Measurements from ENCODE around the gene CALHM2. TPM values are rescaled to one million over a fixed set of nuclear protein-coding genes. Genes with fewer than 3 reads are reported as not detected.

Gene CALHM2
- total and polyA plus RNA-seq, 4 donors = 1.6 to 5.0 (median 3.2) TPM

DNA sequence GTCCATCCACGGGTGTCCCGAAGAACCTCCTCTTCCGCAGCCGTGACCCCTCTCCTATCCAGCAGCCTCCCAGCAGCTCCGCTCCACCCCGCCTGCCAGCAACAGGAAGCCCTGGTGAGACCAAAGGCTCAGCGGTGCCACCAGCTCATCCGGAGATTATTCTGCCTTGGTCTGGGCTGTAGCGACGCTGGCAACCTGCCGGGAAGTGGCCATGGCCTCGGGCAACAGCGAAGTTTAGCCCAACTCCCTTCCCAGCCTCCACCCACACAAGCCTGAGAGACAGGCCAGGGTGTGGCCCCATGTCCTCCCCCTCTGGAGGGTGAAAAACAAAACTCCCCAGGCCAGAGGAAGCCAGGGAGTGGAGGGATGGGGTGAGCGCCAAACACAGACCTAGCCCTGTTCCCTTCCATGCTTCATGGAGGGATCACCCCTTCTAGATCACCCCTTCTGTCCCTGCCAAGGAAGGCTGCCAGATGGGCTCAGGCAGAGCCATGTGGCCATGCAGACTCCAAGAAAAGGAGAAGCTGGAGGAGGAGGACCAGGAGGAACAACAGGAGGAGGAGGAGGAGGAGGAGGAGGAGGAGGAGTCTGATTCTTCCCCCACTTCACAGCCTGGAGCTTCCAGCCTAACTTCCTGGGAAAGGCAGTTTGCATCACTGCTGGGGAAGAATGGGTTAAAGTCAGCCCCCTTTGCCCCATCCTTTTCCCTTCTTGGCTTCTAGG is 918 bp downstream of the CALHM2 start:
- no peaks in the 10 kb centered on the region for H3K27me3 ChIP-seq (ENCODE audit: control insufficient read depth in 4 of 4, insufficient read depth in 4 of 4, low read length in 3 of 4)
- peaks cover 0 to 12% (median 2%) of the 10 kb centered on the region in 4 donors for H3K36me3 ChIP-seq (ENCODE audit: control insufficient read depth in 4 of 4, insufficient read depth in 3 of 4, low read depth in 1 of 4, low read length in 3 of 4)
- TF ChIP-seq YY1 (IDR thresholded peaks at IDR 0.05) (no peak), SP1 (IDR thresholded peaks at IDR 0.05) (peak; percentile 6), CTCF (IDR thresholded peaks at IDR 0.05; ENCODE audit: low read depth, low read length, missing input control) (no peak), RAD21 (IDR thresholded peaks at IDR 0.05) (no peak), RXRA (IDR thresholded peaks at IDR 0.05) (no peak), NR2F2 (IDR thresholded peaks at IDR 0.05) (peak; percentile 90), FOXA2 (IDR thresholded peaks at IDR 0.05) (no peak), HNF4G (IDR thresholded peaks at IDR 0.05) (no peak), GABPA (IDR thresholded peaks at IDR 0.05 in 1 of 2, conservative IDR thresholded peaks at IDR 0.05 in 1 of 2) (no peak)
- TF ChIP-seq, protein P1, sequence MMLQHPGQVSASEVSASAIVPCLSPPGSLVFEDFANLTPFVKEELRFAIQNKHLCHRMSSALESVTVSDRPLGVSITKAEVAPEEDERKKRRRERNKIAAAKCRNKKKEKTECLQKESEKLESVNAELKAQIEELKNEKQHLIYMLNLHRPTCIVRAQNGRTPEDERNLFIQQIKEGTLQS (IDR thresholded peaks at IDR 0.05) = no peak
- TF ChIP-seq, protein P2, sequence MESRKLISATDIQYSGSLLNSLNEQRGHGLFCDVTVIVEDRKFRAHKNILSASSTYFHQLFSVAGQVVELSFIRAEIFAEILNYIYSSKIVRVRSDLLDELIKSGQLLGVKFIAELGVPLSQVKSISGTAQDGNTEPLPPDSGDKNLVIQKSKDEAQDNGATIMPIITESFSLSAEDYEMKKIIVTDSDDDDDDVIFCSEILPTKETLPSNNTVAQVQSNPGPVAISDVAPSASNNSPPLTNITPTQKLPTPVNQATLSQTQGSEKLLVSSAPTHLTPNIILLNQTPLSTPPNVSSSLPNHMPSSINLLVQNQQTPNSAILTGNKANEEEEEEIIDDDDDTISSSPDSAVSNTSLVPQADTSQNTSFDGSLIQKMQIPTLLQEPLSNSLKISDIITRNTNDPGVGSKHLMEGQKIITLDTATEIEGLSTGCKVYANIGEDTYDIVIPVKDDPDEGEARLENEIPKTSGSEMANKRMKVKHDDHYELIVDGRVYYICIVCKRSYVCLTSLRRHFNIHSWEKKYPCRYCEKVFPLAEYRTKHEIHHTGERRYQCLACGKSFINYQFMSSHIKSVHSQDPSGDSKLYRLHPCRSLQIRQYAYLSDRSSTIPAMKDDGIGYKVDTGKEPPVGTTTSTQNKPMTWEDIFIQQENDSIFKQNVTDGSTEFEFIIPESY (IDR thresholded peaks at IDR 0.05) = no peak
- H3K4me3 ChIP-seq (ENCODE audit: low read depth in 1 of 3, low read length in 3 of 3) = peak overlapping the region; percentile 25 to 58 (median 42)
- peak overlapping the region; percentile 72 to 80 for H3K27ac ChIP-seq (ENCODE audit: low read depth in 1 of 2, low read length in 2 of 2)
- peak overlapping the region in 1 of 2 donors; percentile 36 for H3K9ac ChIP-seq (ENCODE audit: low read depth in 1 of 2, low read length in 2 of 2)
- H3K4me1 ChIP-seq (ENCODE audit: control insufficient read depth in 4 of 4, insufficient read depth in 4 of 4, low read length in 3 of 4) = peaks cover 0 to 5% (median 2%) of the 10 kb centered on the region in 4 donors
- no peaks in the 10 kb centered on the region for H3K9me3 ChIP-seq (ENCODE audit: control insufficient read depth in 4 of 4, low read length in 3 of 4)
- no peak for DNase-seq (ENCODE audit: low spot score)
- 49% methylated on average over 14 of the region's 14 CpGs for WGBS

DNA sequence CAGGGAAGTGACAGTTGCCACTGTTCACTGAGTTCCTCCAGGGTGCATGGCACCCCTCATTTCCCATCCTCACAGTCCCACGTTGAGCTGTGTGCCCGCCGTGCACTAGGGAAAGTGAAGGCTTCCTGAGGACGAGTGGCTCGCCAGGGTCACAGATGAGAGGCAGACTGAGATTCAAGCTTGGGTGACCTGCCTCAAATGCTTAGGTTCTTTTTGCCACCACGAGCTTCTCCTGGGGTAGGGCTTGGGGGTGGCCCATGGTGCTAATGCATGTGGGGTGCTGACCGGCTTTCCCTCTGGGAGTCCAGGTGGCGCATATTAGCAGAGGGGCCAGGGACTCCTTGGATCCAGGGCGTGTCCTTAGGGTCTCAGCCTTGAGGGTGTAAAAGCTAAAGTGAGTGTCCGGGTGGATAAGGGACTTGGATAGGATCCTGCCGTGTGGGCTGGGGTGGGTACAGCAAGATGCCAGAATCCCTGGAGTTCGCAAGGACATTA is 1.9 kb downstream of the CALHM2 start:
- no peak overlapping the region for H3K9ac ChIP-seq (ENCODE audit: low read depth in 1 of 2, low read length in 2 of 2)

More for the DNA sequence above, 1.9 kb downstream of the CALHM2 start:
- TF ChIP-seq, protein P1 (IDR thresholded peaks at IDR 0.05) = no peak
- TF ChIP-seq REST (IDR thresholded peaks at IDR 0.05) = no peak
- TF ChIP-seq SP1 (IDR thresholded peaks at IDR 0.05) = no peak
- TF ChIP-seq FOXA1 (IDR thresholded peaks at IDR 0.05) = no peak
- TF ChIP-seq EGR1 (IDR thresholded peaks at IDR 0.05; ENCODE audit: low read depth in 2 of 2) = no peak
- TF ChIP-seq, protein P2 (IDR thresholded peaks at IDR 0.05) = no peak
- no peak for TF ChIP-seq JUND (IDR thresholded peaks at IDR 0.05)
- no peak for TF ChIP-seq YY1 (IDR thresholded peaks at IDR 0.05)
- no peak for TF ChIP-seq TAF1 (conservative IDR thresholded peaks at IDR 0.05)
- TF ChIP-seq HNF4G (IDR thresholded peaks at IDR 0.05) = no peak
- no peak for TF ChIP-seq HNF4A (conservative IDR thresholded peaks at IDR 0.05)
- TF ChIP-seq, protein P3, sequence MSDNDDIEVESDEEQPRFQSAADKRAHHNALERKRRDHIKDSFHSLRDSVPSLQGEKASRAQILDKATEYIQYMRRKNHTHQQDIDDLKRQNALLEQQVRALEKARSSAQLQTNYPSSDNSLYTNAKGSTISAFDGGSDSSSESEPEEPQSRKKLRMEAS (IDR thresholded peaks at IDR 0.05) = no peak
- no peak for TF ChIP-seq RXRA (IDR thresholded peaks at IDR 0.05)
- no peak for TF ChIP-seq NR2F2 (IDR thresholded peaks at IDR 0.05)
- H3K4me3 ChIP-seq (ENCODE audit: low read depth in 1 of 3, low read length in 3 of 3) = no peak overlapping the region
- H3K27ac ChIP-seq (ENCODE audit: low read depth in 1 of 2, low read length in 2 of 2) = no peak overlapping the region
- no peak for DNase-seq (ENCODE audit: low spot score)
- no peaks in the 10 kb centered on the region for H3K27me3 ChIP-seq (ENCODE audit: control insufficient read depth in 4 of 4, insufficient read depth in 4 of 4, low read length in 3 of 4)
- peaks cover 3 to 20% (median 6%) of the 10 kb centered on the region in 4 donors for H3K36me3 ChIP-seq (ENCODE audit: control insufficient read depth in 4 of 4, insufficient read depth in 3 of 4, low read depth in 1 of 4, low read length in 3 of 4)
- 87% methylated on average over 12 of the region's 12 CpGs for WGBS
- no peaks in the 10 kb centered on the region for H3K9me3 ChIP-seq (ENCODE audit: control insufficient read depth in 4 of 4, low read length in 3 of 4)
- peaks cover 0 to 5% (median 2%) of the 10 kb centered on the region in 4 donors for H3K4me1 ChIP-seq (ENCODE audit: control insufficient read depth in 4 of 4, insufficient read depth in 4 of 4, low read length in 3 of 4)
